ENCODE results near the gene HYAL2. TPM values are rescaled to one million over a fixed set of nuclear protein-coding genes. Genes with fewer than 3 reads are reported as not detected.

Gene HYAL2
- total RNA-seq, 6 donors from 2014 or later = 120 to 389 (median 226) TPM

- H3K27ac ChIP-seq = peak overlapping the region in 2 of 4 donors; percentile 1 to 95
- TF ChIP-seq EP300 (IDR thresholded peaks at IDR 0.05) (no peak), POLR2A (IDR thresholded peaks at IDR 0.05) (no peak), POLR2AphosphoS5 (IDR thresholded peaks at IDR 0.05) (no peak)
- TF ChIP-seq, protein P1, sequence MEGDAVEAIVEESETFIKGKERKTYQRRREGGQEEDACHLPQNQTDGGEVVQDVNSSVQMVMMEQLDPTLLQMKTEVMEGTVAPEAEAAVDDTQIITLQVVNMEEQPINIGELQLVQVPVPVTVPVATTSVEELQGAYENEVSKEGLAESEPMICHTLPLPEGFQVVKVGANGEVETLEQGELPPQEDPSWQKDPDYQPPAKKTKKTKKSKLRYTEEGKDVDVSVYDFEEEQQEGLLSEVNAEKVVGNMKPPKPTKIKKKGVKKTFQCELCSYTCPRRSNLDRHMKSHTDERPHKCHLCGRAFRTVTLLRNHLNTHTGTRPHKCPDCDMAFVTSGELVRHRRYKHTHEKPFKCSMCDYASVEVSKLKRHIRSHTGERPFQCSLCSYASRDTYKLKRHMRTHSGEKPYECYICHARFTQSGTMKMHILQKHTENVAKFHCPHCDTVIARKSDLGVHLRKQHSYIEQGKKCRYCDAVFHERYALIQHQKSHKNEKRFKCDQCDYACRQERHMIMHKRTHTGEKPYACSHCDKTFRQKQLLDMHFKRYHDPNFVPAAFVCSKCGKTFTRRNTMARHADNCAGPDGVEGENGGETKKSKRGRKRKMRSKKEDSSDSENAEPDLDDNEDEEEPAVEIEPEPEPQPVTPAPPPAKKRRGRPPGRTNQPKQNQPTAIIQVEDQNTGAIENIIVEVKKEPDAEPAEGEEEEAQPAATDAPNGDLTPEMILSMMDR (IDR thresholded peaks at IDR 0.05) = no peak
- peaks cover 43 to 70% (median 57%) of the 10 kb centered on the region in 4 donors for H3K4me1 ChIP-seq
- no peak overlapping the region for H3K4me3 ChIP-seq
- no peaks in the 10 kb centered on the region for H3K9me3 ChIP-seq
- no peaks in the 10 kb centered on the region for H3K27me3 ChIP-seq
- WGBS, 2 donors = 89 to 92% methylated on average over 8 of the region's 8 CpGs
- ATAC-seq (ENCODE audit: low FRiP score in 2 of 2) (no peak), DNase-seq (no peak)
- peaks cover 14 to 39% (median 34%) of the 10 kb centered on the region in 4 donors for H3K36me3 ChIP-seq
These were observed 3.6 kb upstream of the HYAL2 start for GRCh38 chr3:50326182-50326541.

DNA sequence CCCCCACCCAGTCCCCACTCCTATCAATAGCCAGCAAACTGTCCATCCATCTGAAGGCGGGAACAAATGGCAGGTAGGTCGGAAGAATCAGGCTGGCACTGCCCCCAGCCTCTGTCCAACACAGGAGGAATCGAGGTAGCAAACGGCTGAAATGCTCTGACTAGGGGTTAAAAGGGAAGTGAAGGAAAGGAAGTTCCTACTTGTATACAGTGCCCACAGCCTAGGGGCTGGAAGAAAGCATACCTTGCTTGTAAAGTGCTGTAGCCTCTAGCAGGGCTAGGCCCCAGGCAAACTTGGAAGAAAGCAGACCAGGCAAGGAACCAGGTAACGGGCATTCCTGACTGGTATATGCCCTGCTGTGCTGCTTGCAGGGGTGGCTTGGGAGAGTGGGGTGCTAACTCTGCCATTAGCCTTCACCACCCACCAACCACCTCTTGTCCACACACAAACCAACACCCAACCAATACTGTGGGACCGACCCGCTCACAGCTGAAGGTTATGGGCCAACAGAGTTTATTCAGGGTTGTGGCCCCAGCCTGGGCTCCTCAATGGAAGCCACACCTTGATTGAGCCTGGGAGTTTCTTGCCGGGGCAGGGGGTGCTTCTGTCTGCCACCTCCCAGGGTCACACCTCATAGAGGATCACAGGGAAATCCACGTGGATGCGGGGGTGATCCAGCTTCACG lies 3.1 kb upstream of the HYAL2 start:
- Histone ChIP-seq H3K27me3 (no peaks in the 10 kb centered on the region), H3K27ac (peak overlapping the region; percentile 94 to 97 (median 95)), H3K4me3 (no peak overlapping the region), H3K4me1 (peaks cover 43 to 71% (median 58%) of the 10 kb centered on the region in 4 donors), H3K36me3 (peaks cover 9 to 39% (median 29%) of the 10 kb centered on the region in 4 donors), H3K9me3 (no peaks in the 10 kb centered on the region)
- ATAC-seq (ENCODE audit: low FRiP score in 2 of 2) (no peak), DNase-seq (no peak)
- WGBS, 2 donors = 76 to 78% methylated on average over 9 to 11 of the region's 11 CpGs
- TF ChIP-seq POLR2AphosphoS5 (IDR thresholded peaks at IDR 0.05) = no peak
- TF ChIP-seq, protein P1 (IDR thresholded peaks at IDR 0.05) = no peak
- no peak for TF ChIP-seq EP300 (IDR thresholded peaks at IDR 0.05)
- no peak for TF ChIP-seq POLR2A (IDR thresholded peaks at IDR 0.05)

GRCh38 chr3:50325113-50325480 lies 2.6 kb upstream of the HYAL2 start:
- DNase-seq = no peak
- Histone ChIP-seq H3K9me3 (no peaks in the 10 kb centered on the region), H3K27ac (peak overlapping the region; percentile 94 to 97 (median 95)), H3K27me3 (no peaks in the 10 kb centered on the region), H3K4me3 (no peak overlapping the region), H3K4me1 (peaks cover 46 to 76% (median 63%) of the 10 kb centered on the region in 4 donors), H3K36me3 (peaks cover 4 to 39% (median 24%) of the 10 kb centered on the region in 4 donors)
- WGBS, 2 donors = 92 to 100% methylated on average over 1 to 2 of the region's 2 CpGs
- TF ChIP-seq EP300 (IDR thresholded peaks at IDR 0.05) (no peak), POLR2A (IDR thresholded peaks at IDR 0.05) (no peak), POLR2AphosphoS5 (IDR thresholded peaks at IDR 0.05) (no peak)
- TF ChIP-seq, protein P1 (IDR thresholded peaks at IDR 0.05) = no peak
- ATAC-seq (ENCODE audit: low FRiP score in 2 of 2) = no peak

DNA sequence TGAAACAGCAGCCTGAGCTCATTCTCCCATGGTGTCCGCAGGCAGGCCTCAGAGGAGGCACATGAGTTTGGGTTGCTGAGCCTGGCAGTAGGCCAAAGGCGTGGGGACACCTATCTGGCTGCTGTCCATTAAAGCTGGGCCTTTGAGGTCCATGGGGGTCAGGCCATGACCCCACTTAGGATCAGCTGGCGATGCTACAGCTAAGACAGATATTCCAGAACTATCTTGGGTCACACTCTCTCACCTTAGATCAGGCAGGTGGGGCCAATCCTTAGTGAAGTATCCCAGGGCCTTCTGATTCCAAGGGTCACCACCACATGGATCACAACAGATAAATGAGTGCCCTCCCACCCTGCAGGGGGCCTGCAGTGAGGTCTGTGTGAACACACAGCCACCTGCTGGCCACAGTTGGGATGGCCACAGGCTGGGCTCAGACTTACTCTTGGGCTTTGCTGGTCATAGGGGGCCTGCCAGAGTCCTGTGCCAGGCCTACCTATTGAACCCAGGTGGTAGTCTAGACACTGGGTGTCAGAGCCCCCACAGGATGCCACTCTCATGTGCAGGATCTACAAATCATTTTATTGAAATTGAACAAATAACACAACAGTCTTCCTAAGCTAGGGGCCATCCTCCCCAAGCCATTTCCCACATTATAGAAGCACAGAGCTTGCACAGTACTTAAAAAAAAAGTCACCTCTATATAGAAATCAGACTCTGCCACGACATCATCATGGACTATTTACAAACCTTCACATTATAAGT lies 2.0 kb upstream of the HYAL2 start:
- H3K27ac ChIP-seq = peak overlapping the region; percentile 94 to 97 (median 95)
- H3K27me3 ChIP-seq = no peaks in the 10 kb centered on the region
- 32 to 42% methylated on average over 1 to 4 of the region's 4 CpGs for WGBS, 2 donors
- ATAC-seq (ENCODE audit: low FRiP score in 2 of 2) = peak in 1 of 2 donors; percentile 32
- DNase-seq = peak in 1 of 2 donors; percentile 75
- H3K4me1 ChIP-seq = peaks cover 51 to 82% (median 69%) of the 10 kb centered on the region in 4 donors
- H3K36me3 ChIP-seq = peaks cover 0 to 39% (median 23%) of the 10 kb centered on the region in 4 donors
- H3K9me3 ChIP-seq = no peaks in the 10 kb centered on the region
- peak overlapping the region in 1 of 4 donors; percentile 96 for H3K4me3 ChIP-seq
- TF ChIP-seq, protein P1 (IDR thresholded peaks at IDR 0.05) = peak; percentile 86 to 95 (median 91)
- peak in 1 of 2 donors; percentile 35 for TF ChIP-seq POLR2AphosphoS5 (IDR thresholded peaks at IDR 0.05)
- no peak for TF ChIP-seq POLR2A (IDR thresholded peaks at IDR 0.05)

Measured in upper lobe of left lung (tissue), 6 donors.